GM23248 (cell line): Measurements from ENCODE around the gene SDF2L1.

Source experiments
- EZH2 ChIP-seq: fragments of 200-600 bp; sonication (generic); IDR thresholded peaks from 2 replicates; pipeline ENCODE4 v1.6.1; 2018; ENCODE audit warnings: antibody characterized with exemption, mild to moderate bottlenecking; ENCODE audit not compliant: insufficient read depth, poor library complexity, severe bottlenecking
- EZH2phosphoT487 ChIP-seq: fragments of 200-600 bp; sonication (generic); IDR thresholded peaks from 2 replicates; pipeline ENCODE4 v1.6.1; 2018; ENCODE audit warnings: antibody characterized with exemption, moderate library complexity, mild to moderate bottlenecking, low read depth; ENCODE audit not compliant: insufficient read depth

GRCh38 chr22:21631025-21631424 is 11.1 kb upstream of the SDF2L1 start:
- TF ChIP-seq EZH2phosphoT487 (no peak), EZH2 (no peak)
